DMS 273 treated with DMSO at 0.1 percent for 48 hours (cell line): Measurements from ENCODE around the gene AP3B1.
"Not testable (repeated sequence)": the region's sequence is repeated elsewhere in the genome, so short reads cannot be mapped to it uniquely, and the experiment has no call there.

Source experiments
- DNase-seq: peaks from one replicate; lab custom pipeline; 2025; lab: John Stamatoyannopoulos, UW

The AP3B1 gene

GRCh38 chr5:78245136-78245535 lies 49.4 kb downstream of the AP3B1 start:
- DNase-seq, result no peak

- DNase-seq, result no peak
Observed at GRCh38 chr5:78243639-78244038, 50.9 kb downstream of the AP3B1 start.

- no peak for DNase-seq
Observed at GRCh38 chr5:78243091-78243490, 51.4 kb downstream of the AP3B1 start.

GRCh38 chr5:78242001-78242400 lies 52.5 kb downstream of the AP3B1 start:
- no peak for DNase-seq

- no peak for DNase-seq
Observed at GRCh38 chr5:78237911-78238310, 56.6 kb downstream of the AP3B1 start.

GRCh38 chr5:78236046-78236445 lies 58.5 kb downstream of the AP3B1 start:
- DNase-seq, result no peak

- DNase-seq, result no peak
Observed at GRCh38 chr5:78235289-78235688, 59.2 kb downstream of the AP3B1 start.

GRCh38 chr5:78234804-78235203 lies 59.7 kb downstream of the AP3B1 start:
- no peak for DNase-seq

- no peak for DNase-seq
Observed at GRCh38 chr5:78232163-78232562, 62.3 kb downstream of the AP3B1 start.

- no peak for DNase-seq
Observed at GRCh38 chr5:78224358-78224757, 70.1 kb downstream of the AP3B1 start.

GRCh38 chr5:78221964-78222451 lies 72.5 kb downstream of the AP3B1 start:
- DNase-seq, result no peak

GRCh38 chr5:78221467-78221866 lies 73.0 kb downstream of the AP3B1 start:
- DNase-seq, result no peak

GRCh38 chr5:78215972-78216371 lies 78.5 kb downstream of the AP3B1 start:
- no peak for DNase-seq

GRCh38 chr5:78215565-78215964 lies 78.9 kb downstream of the AP3B1 start:
- no peak for DNase-seq

GRCh38 chr5:78213799-78214198 lies 80.7 kb downstream of the AP3B1 start:
- no peak for DNase-seq

- DNase-seq, result no peak
Observed at GRCh38 chr5:78211052-78211451, 83.4 kb downstream of the AP3B1 start.

- DNase-seq, result no peak
Observed at GRCh38 chr5:78204241-78204640, 90.3 kb downstream of the AP3B1 start.

- DNase-seq, result no peak
Observed at GRCh38 chr5:78203815-78204214, 90.7 kb downstream of the AP3B1 start.

GRCh38 chr5:78190402-78190801 lies 104.1 kb downstream of the AP3B1 start:
- no peak for DNase-seq

- not testable (repeated sequence) for DNase-seq
Observed at GRCh38 chr5:78188681-78189080, 105.8 kb downstream of the AP3B1 start.

- no peak for DNase-seq
Observed at GRCh38 chr5:78187172-78187571, 107.3 kb downstream of the AP3B1 start.

GRCh38 chr5:78182838-78183237 lies 111.7 kb downstream of the AP3B1 start:
- no peak for DNase-seq

- DNase-seq, result no peak
Observed at GRCh38 chr5:78178356-78178755, 116.1 kb downstream of the AP3B1 start.

GRCh38 chr5:78170335-78170734 lies 124.2 kb downstream of the AP3B1 start:
- DNase-seq, result not testable (repeated sequence)
